Endothelial cell (in vitro differentiated cells): ENCODE data around the gene ESR1. TPM values are rescaled to one million over a fixed set of nuclear protein-coding genes. Genes with fewer than 3 reads are reported as not detected.

Source experiments
- DNase-seq: peaks from one replicate; pipeline ENCODE4 v3.0.0; 2021; ENCODE audit warnings: low spot score
- H3K27ac Mint-ChIP-seq: one replicate; pipeline ENCODE4 v1.8.0; 2021; ENCODE audit warnings: mixed read lengths, inconsistent platforms; ENCODE audit not compliant: unreplicated experiment
- H3K27me3 Mint-ChIP-seq: one replicate; pipeline ENCODE4 v1.8.0; 2021; ENCODE audit warnings: mild to moderate bottlenecking, moderate library complexity, mixed read lengths, inconsistent platforms; ENCODE audit not compliant: unreplicated experiment
- H3K36me3 Mint-ChIP-seq: one replicate; pipeline ENCODE4 v1.8.0; 2021; ENCODE audit warnings: mild to moderate bottlenecking, low read depth, mixed read lengths, inconsistent platforms; ENCODE audit not compliant: unreplicated experiment
- H3K4me1 Mint-ChIP-seq: one replicate; pipeline ENCODE4 v1.8.0; 2021; ENCODE audit warnings: mild to moderate bottlenecking, mixed read lengths, inconsistent platforms; ENCODE audit not compliant: unreplicated experiment
- H3K4me3 Mint-ChIP-seq: one replicate; pipeline ENCODE4 v1.8.0; 2021; ENCODE audit warnings: mild to moderate bottlenecking, mixed read lengths, inconsistent platforms; ENCODE audit not compliant: unreplicated experiment
- H3K9me3 Mint-ChIP-seq: one replicate; pipeline ENCODE4 v1.8.0; 2021; ENCODE audit warnings: mixed read lengths, inconsistent platforms; ENCODE audit not compliant: unreplicated experiment
- CTCF ChIP-seq: fragments of 200-600 bp; sonication (generic); IDR thresholded peaks from one replicate; pipeline ENCODE4 v1.5.0; 2021; ENCODE audit warnings: antibody characterized with exemption; ENCODE audit not compliant: unreplicated experiment
- total RNA-seq: library from RNA; stranded (reverse); fragmentation: NEBNext Ultra II Directional; extraction: Animal tissue kit (Norgen Biotek cat#: 25700); gene quantifications from one replicate; pipeline ENCODE4 v1.2.1, GENCODE V29; 2021; ENCODE audit not compliant: unreplicated experiment

ESR1 gene
- total RNA-seq, 1 donor from 2014 or later, result 0.05 TPM

- no peaks in the 10 kb centered on the region for H3K9me3 Mint-ChIP-seq
- H3K4me3 Mint-ChIP-seq, result no peak overlapping the region
- no peaks in the 10 kb centered on the region for H3K36me3 Mint-ChIP-seq
- H3K27ac Mint-ChIP-seq, result no peak overlapping the region
- H3K4me1 Mint-ChIP-seq, result no peaks in the 10 kb centered on the region
- DNase-seq, result no peak
- no peak for TF ChIP-seq CTCF
- H3K27me3 Mint-ChIP-seq, result peaks cover 1% of the 10 kb centered on the region
These were observed 244.6 kb downstream of the ESR1 start for GRCh38 chr6:152052061-152052460.

- Mint-ChIP-seq H3K27me3 (peaks cover 1% of the 10 kb centered on the region), H3K4me3 (no peak overlapping the region), H3K4me1 (no peaks in the 10 kb centered on the region), H3K9me3 (no peaks in the 10 kb centered on the region), H3K27ac (no peak overlapping the region), H3K36me3 (no peaks in the 10 kb centered on the region)
- no peak for DNase-seq
- TF ChIP-seq CTCF, result no peak
These were observed 245.8 kb downstream of the ESR1 start for GRCh38 chr6:152053332-152053731.

- TF ChIP-seq CTCF, result no peak
- Mint-ChIP-seq H3K9me3 (no peaks in the 10 kb centered on the region), H3K36me3 (no peaks in the 10 kb centered on the region), H3K27me3 (peaks cover 1% of the 10 kb centered on the region), H3K27ac (no peak overlapping the region), H3K4me1 (no peaks in the 10 kb centered on the region), H3K4me3 (no peak overlapping the region)
- no peak for DNase-seq
These were observed 247.0 kb downstream of the ESR1 start for GRCh38 chr6:152054441-152054840.

- no peak for TF ChIP-seq CTCF
- Mint-ChIP-seq H3K36me3 (no peaks in the 10 kb centered on the region), H3K9me3 (no peaks in the 10 kb centered on the region), H3K4me3 (no peak overlapping the region), H3K27me3 (peaks cover 1% of the 10 kb centered on the region), H3K27ac (no peak overlapping the region), H3K4me1 (no peaks in the 10 kb centered on the region)
- no peak for DNase-seq
These were observed 248.0 kb downstream of the ESR1 start for GRCh38 chr6:152055517-152055916.

- H3K4me1 Mint-ChIP-seq, result no peaks in the 10 kb centered on the region
- H3K36me3 Mint-ChIP-seq, result no peaks in the 10 kb centered on the region
- H3K9me3 Mint-ChIP-seq, result no peaks in the 10 kb centered on the region
- H3K4me3 Mint-ChIP-seq, result no peak overlapping the region
- TF ChIP-seq CTCF, result no peak
- DNase-seq, result no peak
- no peak overlapping the region for H3K27ac Mint-ChIP-seq
- H3K27me3 Mint-ChIP-seq, result peaks cover 1% of the 10 kb centered on the region
These were observed 250.5 kb downstream of the ESR1 start for GRCh38 chr6:152057832-152058498.
